OCI-LY1 (cell line): Measurements from ENCODE around the gene ABCA5.

Experiments
- CTCF ChIP-seq: fragments of 200-600 bp; sonication (generic), shearing (Covaris generic); IDR thresholded peaks from 2 replicates; pipeline ENCODE4 v1.5.1; 2017; ENCODE audit warnings: mild to moderate bottlenecking, antibody characterized with exemption, low read length, moderate library complexity, mixed read lengths
- EZH2 ChIP-seq: fragments of 200-600 bp; sonication (generic), shearing (Covaris generic); IDR thresholded peaks from 2 replicates; pipeline ENCODE4 v1.8.0; 2017; ENCODE audit warnings: borderline replicate concordance, mixed run types, mild to moderate bottlenecking, antibody characterized with exemption, low read length, moderate library complexity, mixed read lengths

DNA sequence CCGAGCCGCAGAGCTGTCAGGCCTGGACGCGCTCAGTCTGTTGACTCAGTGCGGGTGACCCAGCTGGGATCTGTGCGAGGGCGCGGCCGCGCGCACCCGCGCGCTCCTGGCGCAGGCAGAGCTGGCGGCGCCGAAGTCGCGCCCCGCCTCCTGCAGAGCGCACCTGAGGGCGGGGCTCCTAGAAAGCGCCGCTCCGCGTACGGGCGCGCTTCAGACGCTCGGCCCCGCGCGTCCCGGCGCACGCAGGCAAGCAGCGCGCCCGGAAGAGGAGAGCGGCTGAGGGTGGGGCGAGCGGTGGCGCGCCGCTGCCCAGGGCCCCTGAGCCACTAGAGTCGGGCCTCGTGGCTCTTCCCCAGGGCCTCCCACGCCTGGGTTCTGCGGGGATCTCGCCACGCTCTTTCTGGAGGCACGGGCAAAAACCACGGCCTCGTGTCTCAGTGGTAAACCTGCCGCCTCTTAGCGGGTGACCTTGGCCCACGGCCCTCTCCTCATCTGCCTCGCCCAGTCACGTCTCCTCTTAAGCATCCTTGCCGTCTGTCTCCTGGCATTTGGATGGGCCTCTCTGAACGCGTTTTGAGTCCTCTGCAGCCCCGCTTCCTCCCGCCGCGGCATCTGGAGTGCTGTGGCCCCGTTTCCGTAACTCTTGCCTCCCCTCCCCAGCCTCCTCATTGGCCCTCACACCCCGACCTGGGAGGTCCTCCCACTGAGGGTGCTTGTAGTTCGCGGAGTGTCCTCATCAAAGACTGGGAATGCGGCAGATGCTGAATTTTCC, at the start of gene ABCA5:
- no peak for TF ChIP-seq CTCF
- TF ChIP-seq EZH2, result no peak
